Stimulated activated memory B cell treated with anti-CD40 and anti-IgM and Interleukin-4, amounts not matched to agents 10 μg/mL and 1 μg/mL and 100 μg/mL, for 72 hours (primary cell): ENCODE data around the gene THRB.

Source experiments
- ATAC-seq: fragments of 150-1000 bp; cut with Tn5 transposase; 2 replicates; pipeline ENCODE4 v1.10.0; 2021
- H3K27ac Mint-ChIP-seq: one replicate; pipeline ENCODE4 v1.8.0; 2022; ENCODE audit warnings: mild to moderate bottlenecking, mixed read lengths
- H3K27me3 Mint-ChIP-seq: one replicate; pipeline ENCODE4 v1.8.0; 2022; ENCODE audit warnings: mixed read lengths
- H3K36me3 Mint-ChIP-seq: one replicate; pipeline ENCODE4 v1.8.0; 2022; ENCODE audit warnings: mixed read lengths
- H3K4me1 Mint-ChIP-seq: one replicate; pipeline ENCODE4 v1.8.0; 2022; ENCODE audit warnings: mixed read lengths
- H3K4me3 Mint-ChIP-seq: one replicate; pipeline ENCODE4 v1.8.0; 2022; ENCODE audit warnings: mild to moderate bottlenecking, moderate library complexity, mixed read lengths
- H3K9me3 Mint-ChIP-seq: one replicate; pipeline ENCODE4 v1.8.0; 2022; ENCODE audit warnings: mixed read lengths

The THRB gene

GRCh38 chr3:24135280-24135679, 359.4 kb downstream of the THRB start:
- no peaks in the 10 kb centered on the region for H3K27me3 Mint-ChIP-seq
- no peaks in the 10 kb centered on the region for H3K36me3 Mint-ChIP-seq
- ATAC-seq, result no peak
- H3K27ac Mint-ChIP-seq, result no peak overlapping the region
- no peaks in the 10 kb centered on the region for H3K4me1 Mint-ChIP-seq
- H3K9me3 Mint-ChIP-seq, result peaks cover 3% of the 10 kb centered on the region
- H3K4me3 Mint-ChIP-seq, result no peak overlapping the region

- Mint-ChIP-seq H3K4me1 (no peaks in the 10 kb centered on the region), H3K27ac (no peak overlapping the region), H3K36me3 (no peaks in the 10 kb centered on the region), H3K4me3 (no peak overlapping the region), H3K9me3 (peaks cover 3% of the 10 kb centered on the region), H3K27me3 (no peaks in the 10 kb centered on the region)
- no peak for ATAC-seq
Measured at GRCh38 chr3:24133942-24134341, 360.7 kb downstream of the THRB start.

- peaks cover 3% of the 10 kb centered on the region for H3K9me3 Mint-ChIP-seq
- no peaks in the 10 kb centered on the region for H3K4me1 Mint-ChIP-seq
- no peak for ATAC-seq
- no peak overlapping the region for H3K4me3 Mint-ChIP-seq
- H3K27me3 Mint-ChIP-seq, result no peaks in the 10 kb centered on the region
- H3K36me3 Mint-ChIP-seq, result no peaks in the 10 kb centered on the region
- no peak overlapping the region for H3K27ac Mint-ChIP-seq
Measured at GRCh38 chr3:24133436-24133835, 361.2 kb downstream of the THRB start.

GRCh38 chr3:24129549-24129948, 365.1 kb downstream of the THRB start:
- Mint-ChIP-seq H3K36me3 (no peaks in the 10 kb centered on the region), H3K9me3 (peaks cover 3% of the 10 kb centered on the region), H3K4me3 (no peak overlapping the region), H3K27me3 (no peaks in the 10 kb centered on the region), H3K4me1 (no peaks in the 10 kb centered on the region), H3K27ac (no peak overlapping the region)
- no peak for ATAC-seq

- Mint-ChIP-seq H3K27me3 (no peaks in the 10 kb centered on the region), H3K4me1 (no peaks in the 10 kb centered on the region), H3K36me3 (no peaks in the 10 kb centered on the region), H3K4me3 (no peak overlapping the region), H3K27ac (no peak overlapping the region), H3K9me3 (peaks cover 3% of the 10 kb centered on the region)
- ATAC-seq, result no peak
Measured at GRCh38 chr3:24128199-24129005, 366.2 kb downstream of the THRB start.

- Mint-ChIP-seq H3K27ac (no peak overlapping the region), H3K9me3 (no peaks in the 10 kb centered on the region), H3K4me1 (no peaks in the 10 kb centered on the region), H3K27me3 (peaks cover 10% of the 10 kb centered on the region), H3K36me3 (no peaks in the 10 kb centered on the region), H3K4me3 (no peak overlapping the region)
- no peak for ATAC-seq
Measured at GRCh38 chr3:24123596-24123995, 371.1 kb downstream of the THRB start.

- no peaks in the 10 kb centered on the region for H3K36me3 Mint-ChIP-seq
- H3K27ac Mint-ChIP-seq, result no peak overlapping the region
- H3K9me3 Mint-ChIP-seq, result no peaks in the 10 kb centered on the region
- no peak for ATAC-seq
- H3K4me3 Mint-ChIP-seq, result no peak overlapping the region
- peaks cover 10% of the 10 kb centered on the region for H3K27me3 Mint-ChIP-seq
- no peaks in the 10 kb centered on the region for H3K4me1 Mint-ChIP-seq
Measured at GRCh38 chr3:24120434-24120833, 374.2 kb downstream of the THRB start.

- no peaks in the 10 kb centered on the region for H3K36me3 Mint-ChIP-seq
- no peak overlapping the region for H3K4me3 Mint-ChIP-seq
- no peak for ATAC-seq
- peaks cover 10% of the 10 kb centered on the region for H3K27me3 Mint-ChIP-seq
- no peaks in the 10 kb centered on the region for H3K4me1 Mint-ChIP-seq
- H3K9me3 Mint-ChIP-seq, result no peaks in the 10 kb centered on the region
- no peak overlapping the region for H3K27ac Mint-ChIP-seq
Measured at GRCh38 chr3:24119321-24119751, 375.3 kb downstream of the THRB start.

GRCh38 chr3:24117508-24117907, 377.1 kb downstream of the THRB start:
- no peaks in the 10 kb centered on the region for H3K36me3 Mint-ChIP-seq
- no peaks in the 10 kb centered on the region for H3K9me3 Mint-ChIP-seq
- no peak overlapping the region for H3K4me3 Mint-ChIP-seq
- H3K27ac Mint-ChIP-seq, result no peak overlapping the region
- no peak for ATAC-seq
- H3K4me1 Mint-ChIP-seq, result no peaks in the 10 kb centered on the region
- peaks cover 4% of the 10 kb centered on the region for H3K27me3 Mint-ChIP-seq

GRCh38 chr3:24111711-24112110, 382.9 kb downstream of the THRB start:
- H3K36me3 Mint-ChIP-seq, result no peaks in the 10 kb centered on the region
- no peak overlapping the region for H3K27ac Mint-ChIP-seq
- H3K9me3 Mint-ChIP-seq, result no peaks in the 10 kb centered on the region
- no peak for ATAC-seq
- H3K4me3 Mint-ChIP-seq, result no peak overlapping the region
- H3K27me3 Mint-ChIP-seq, result no peaks in the 10 kb centered on the region
- no peaks in the 10 kb centered on the region for H3K4me1 Mint-ChIP-seq

GRCh38 chr3:24110051-24110450, 384.6 kb downstream of the THRB start:
- no peaks in the 10 kb centered on the region for H3K27me3 Mint-ChIP-seq

GRCh38 chr3:24101676-24102168, 392.9 kb downstream of the THRB start:
- Mint-ChIP-seq H3K27me3 (peaks cover 8% of the 10 kb centered on the region), H3K27ac (no peak overlapping the region), H3K4me1 (no peaks in the 10 kb centered on the region), H3K4me3 (no peak overlapping the region), H3K9me3 (no peaks in the 10 kb centered on the region), H3K36me3 (no peaks in the 10 kb centered on the region)
- ATAC-seq, result no peak

More at GRCh38 chr3:24110051-24110450, 384.6 kb downstream of the THRB start:
- Mint-ChIP-seq H3K4me3 (no peak overlapping the region), H3K9me3 (no peaks in the 10 kb centered on the region), H3K27ac (no peak overlapping the region), H3K4me1 (no peaks in the 10 kb centered on the region), H3K36me3 (no peaks in the 10 kb centered on the region)
- ATAC-seq, result no peak

- Mint-ChIP-seq H3K27ac (no peak overlapping the region), H3K4me3 (no peak overlapping the region), H3K4me1 (no peaks in the 10 kb centered on the region), H3K27me3 (peaks cover 16% of the 10 kb centered on the region), H3K36me3 (no peaks in the 10 kb centered on the region), H3K9me3 (no peaks in the 10 kb centered on the region)
- no peak for ATAC-seq
Measured at GRCh38 chr3:24100696-24101402, 393.8 kb downstream of the THRB start.

- Mint-ChIP-seq H3K4me1 (no peaks in the 10 kb centered on the region), H3K27ac (no peak overlapping the region), H3K36me3 (no peaks in the 10 kb centered on the region), H3K27me3 (peaks cover 25% of the 10 kb centered on the region), H3K9me3 (no peaks in the 10 kb centered on the region), H3K4me3 (no peak overlapping the region)
- ATAC-seq, result no peak
Measured at GRCh38 chr3:24096695-24097290, 397.9 kb downstream of the THRB start.

- H3K36me3 Mint-ChIP-seq, result no peaks in the 10 kb centered on the region
- H3K27ac Mint-ChIP-seq, result no peak overlapping the region
- H3K4me3 Mint-ChIP-seq, result no peak overlapping the region
- peaks cover 25% of the 10 kb centered on the region for H3K27me3 Mint-ChIP-seq
- no peaks in the 10 kb centered on the region for H3K4me1 Mint-ChIP-seq
- H3K9me3 Mint-ChIP-seq, result no peaks in the 10 kb centered on the region
- no peak for ATAC-seq
Measured at GRCh38 chr3:24096271-24096670, 398.4 kb downstream of the THRB start.
